CD4-positive, alpha-beta T cell treated with Interleukin-17A for 1 hour (primary cell): ENCODE results near the gene GSK3B.

ENCODE experiments used
- DNase-seq: peaks from one replicate; pipeline ENCODE4 v3.0.0-alpha.2; 2020

Gene GSK3B

GRCh38 chr3:119809249-119810017 lies 284.8 kb downstream of the GSK3B start:
- no peak for DNase-seq

DNA sequence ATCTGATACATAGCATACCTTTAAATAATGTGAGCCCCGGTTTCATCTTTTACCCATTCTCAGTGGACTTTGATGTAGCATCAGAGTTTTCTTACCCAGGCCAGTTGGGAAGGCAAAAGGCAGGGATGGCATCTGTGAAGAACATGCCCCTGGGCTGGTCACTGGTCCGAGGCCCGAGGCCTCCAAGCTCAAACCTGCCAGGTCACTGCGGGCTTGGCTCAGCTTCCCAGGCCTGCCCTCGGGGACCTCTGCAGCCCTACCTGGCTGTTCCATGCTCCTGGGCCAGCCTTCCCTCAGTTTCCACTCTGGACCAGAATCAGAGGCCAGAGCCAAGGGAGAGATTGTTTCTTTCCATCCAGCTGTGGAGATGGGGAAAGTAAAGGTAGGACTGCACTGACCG lies 285.4 kb downstream of the GSK3B start:
- no peak for DNase-seq

DNA sequence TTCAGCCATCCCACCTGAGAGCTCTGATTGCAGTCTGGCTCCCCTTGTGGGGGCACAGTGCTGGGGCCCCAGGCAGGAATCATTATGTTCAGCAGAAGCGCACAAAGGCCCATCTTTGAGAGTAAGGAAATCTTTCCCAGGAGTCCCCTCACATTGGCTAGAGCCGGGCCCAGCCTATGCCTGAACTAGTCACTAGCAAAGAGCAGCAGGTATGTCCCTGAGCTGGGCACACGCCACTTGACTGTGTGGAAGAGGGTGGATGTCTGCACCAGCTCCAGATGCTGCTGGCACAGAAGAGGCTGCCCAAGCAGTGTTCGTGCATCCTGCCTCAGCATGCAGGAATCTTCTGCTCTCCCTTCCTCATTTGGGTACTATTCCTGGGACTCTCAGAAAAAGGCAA lies 286.0 kb downstream of the GSK3B start:
- no peak for DNase-seq

DNA sequence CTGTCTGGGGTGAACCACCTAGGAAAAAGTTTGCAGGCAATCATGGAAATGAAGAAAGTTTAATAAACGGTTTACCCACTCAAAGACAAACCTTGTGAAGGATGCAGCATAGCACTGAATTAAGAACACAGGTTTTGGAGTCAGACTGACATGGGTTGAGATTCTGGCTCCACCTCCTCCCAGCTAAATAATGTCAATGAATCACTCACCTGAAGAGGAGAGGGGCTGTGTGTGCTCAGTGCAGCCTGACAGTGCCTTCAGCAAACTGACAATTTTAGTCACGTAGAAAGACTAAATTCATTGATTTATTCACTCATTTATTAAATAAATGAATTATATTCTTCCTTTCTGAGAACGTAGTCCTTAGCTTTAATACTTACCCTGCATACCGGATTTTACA lies 293.4 kb downstream of the GSK3B start:
- DNase-seq = no peak

GRCh38 chr3:119796785-119797184 lies 297.5 kb downstream of the GSK3B start:
- DNase-seq = no peak

GRCh38 chr3:119796368-119796767 lies 297.9 kb downstream of the GSK3B start:
- DNase-seq = no peak

DNA sequence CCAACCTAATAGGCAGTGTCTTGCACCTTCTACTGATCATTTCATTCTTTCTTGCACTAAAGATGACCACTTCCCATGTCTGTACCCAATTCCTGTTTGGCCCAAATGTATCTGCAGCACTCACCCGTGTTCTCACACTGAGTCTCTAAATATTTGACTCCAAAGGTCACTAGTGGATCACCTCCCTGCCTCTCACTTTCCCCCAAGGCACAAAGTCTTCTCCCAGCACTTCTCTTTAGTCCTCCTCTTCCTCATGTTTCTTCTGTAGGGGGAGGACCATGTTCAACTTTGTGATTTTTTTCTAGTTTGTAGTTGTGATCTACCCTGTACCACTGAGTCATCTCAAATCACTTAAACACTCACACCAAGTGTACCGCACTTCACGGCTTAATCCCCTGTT lies 298.4 kb downstream of the GSK3B start:
- no peak for DNase-seq

- no peak for DNase-seq
These were observed 299.2 kb downstream of the GSK3B start for GRCh38 chr3:119794971-119795612.

GRCh38 chr3:119794401-119794800 lies 299.8 kb downstream of the GSK3B start:
- no peak for DNase-seq

DNA sequence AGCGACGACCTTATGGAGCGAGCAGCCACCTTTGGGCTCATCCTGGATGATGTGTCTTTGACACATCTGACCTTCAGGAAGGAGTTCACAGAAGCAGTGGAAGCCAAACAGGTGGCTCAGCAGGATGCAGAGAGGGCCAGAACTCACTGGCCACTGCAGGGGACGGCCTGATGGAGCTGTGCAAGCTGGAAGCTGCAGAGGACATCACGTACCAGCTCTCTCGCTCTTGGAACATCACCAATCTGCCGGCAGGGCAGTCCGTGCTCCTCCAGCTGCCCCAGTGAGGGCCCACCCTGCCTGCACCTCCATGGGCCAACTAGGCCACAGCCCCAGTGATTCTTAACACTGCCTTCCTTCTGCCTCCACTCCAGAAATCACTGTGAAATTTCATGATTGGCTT lies 302.0 kb downstream of the GSK3B start:
- DNase-seq = no peak

- DNase-seq = no peak
These were observed 303.9 kb downstream of the GSK3B start for GRCh38 chr3:119790369-119790768.

DNA sequence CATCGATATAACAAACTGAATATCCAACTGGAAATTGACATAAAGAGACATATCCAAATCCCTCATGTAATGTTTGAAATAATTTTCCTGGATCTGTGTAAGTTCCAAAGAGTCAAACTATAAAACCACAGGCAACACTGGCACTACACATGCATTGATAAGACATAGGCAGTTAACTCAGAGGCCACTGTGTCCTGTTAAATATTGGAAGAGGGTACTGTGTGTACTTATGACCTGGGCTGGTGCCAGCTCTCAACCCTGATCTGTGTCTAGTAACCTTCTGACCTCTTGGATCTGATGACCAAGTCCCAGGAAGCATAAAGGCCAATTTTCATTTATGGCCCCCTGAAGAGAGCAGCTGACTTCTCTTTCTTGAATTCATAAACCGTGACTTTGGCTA lies 307.8 kb downstream of the GSK3B start:
- DNase-seq = no peak

GRCh38 chr3:119783883-119784282 lies 310.4 kb downstream of the GSK3B start:
- DNase-seq = no peak

DNA sequence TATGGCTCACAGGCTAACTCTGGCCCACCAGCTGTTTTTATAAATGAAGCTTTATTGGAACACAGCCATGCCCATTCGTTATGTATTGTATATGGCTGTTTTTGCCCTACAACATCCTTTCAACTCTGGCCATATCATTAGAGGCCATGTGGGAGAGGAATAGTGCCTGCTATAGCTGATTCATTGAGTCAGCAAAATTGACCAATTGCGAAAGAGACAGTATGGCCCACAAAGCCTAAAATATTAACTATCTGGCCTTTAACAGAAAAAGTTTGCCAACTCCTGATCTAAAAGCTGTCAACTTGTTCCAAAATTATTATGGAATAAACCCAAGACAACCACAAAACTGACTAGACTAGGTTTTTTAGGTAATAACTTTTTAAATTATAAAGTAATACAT lies 311.0 kb downstream of the GSK3B start:
- no peak for DNase-seq

DNA sequence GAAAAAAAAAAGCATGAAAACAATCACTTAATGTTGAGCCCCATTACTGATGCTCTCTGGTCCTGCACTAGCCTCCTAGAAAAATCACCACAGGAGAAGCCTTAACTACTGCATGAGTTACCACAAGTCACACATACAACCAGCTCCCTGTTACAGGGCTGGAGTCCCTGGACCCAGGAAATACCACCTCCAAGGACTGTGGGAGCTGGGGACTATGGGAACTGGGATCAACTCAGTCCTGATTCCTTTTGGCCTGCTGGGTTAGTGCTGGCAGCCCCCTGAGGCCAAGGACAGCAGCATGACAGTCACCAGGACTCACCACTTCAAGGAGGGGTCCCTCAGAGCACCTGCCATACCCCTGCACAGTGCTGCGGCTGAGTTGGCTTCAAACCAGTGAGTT lies 311.8 kb downstream of the GSK3B start:
- no peak for DNase-seq

DNA sequence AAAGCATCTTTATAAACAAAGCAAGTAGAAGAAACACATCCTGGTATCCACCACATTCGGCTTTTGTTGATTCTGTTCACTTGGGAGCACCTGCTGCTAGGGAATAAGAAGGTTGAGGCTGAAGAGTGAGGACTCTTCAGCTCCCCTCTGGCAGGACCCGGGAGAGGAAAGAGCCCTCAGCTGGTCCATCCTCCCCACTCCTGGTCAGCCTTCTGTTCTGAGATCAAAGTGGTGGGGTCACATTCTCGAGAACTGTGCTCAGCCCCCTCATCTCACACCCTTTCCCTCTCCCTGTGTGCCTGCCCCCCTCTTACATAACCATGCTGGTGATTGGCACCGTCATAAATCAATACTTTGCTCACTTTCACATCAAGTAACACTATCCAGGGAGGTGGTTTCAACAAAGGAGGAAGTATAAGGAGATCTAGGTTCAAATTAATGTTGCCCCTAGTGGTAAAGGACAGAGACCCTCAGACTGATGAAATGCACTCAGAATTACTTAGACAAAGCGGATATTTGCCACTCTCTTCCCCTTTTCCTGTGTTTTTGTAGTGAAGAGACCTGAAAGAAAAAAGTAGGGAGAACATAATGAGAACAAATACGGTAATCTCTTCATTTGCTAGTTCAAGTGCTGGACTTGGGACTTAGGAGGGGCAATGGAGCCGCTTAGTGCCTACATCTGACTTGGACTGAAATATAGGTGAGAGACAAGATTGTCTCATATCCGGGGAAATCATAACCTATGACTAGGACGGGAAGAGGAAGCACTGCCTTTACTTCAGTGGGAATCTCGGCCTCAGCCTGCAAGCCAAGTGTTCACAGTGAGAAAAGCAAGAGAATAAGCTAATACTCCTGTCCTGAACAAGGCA lies 312.7 kb downstream of the GSK3B start, which contains the start of gene NR1I2:
TSS of gene NR1I2 (plus strand) at position 772 of the 869 bp plus-strand sequence.
- no peak for DNase-seq

GRCh38 chr3:119779731-119780383 lies 314.4 kb downstream of the GSK3B start:
- no peak for DNase-seq

- no peak for DNase-seq
These were observed 315.4 kb downstream of the GSK3B start for GRCh38 chr3:119778811-119779210.

- DNase-seq = no peak
These were observed 316.1 kb downstream of the GSK3B start for GRCh38 chr3:119778176-119778575.

DNA sequence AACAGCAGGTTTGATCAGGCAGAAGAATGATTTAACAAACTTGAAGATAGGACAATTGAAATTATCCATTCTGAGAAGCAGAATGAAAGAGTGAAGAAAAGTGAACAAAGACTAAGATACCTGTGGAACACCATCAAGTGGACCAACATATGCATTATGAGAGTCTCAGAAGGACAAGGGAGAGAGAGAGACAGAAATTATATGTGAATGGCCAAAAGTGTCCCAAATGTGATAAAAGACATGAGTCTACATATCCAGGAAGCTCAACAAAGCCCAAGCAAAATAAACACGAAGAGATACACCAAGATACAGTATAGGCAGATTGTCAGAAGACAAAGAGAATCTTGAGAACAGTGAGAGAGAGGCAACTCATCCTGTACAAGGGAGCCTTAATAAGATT lies 317.9 kb downstream of the GSK3B start:
- DNase-seq = no peak

DNA sequence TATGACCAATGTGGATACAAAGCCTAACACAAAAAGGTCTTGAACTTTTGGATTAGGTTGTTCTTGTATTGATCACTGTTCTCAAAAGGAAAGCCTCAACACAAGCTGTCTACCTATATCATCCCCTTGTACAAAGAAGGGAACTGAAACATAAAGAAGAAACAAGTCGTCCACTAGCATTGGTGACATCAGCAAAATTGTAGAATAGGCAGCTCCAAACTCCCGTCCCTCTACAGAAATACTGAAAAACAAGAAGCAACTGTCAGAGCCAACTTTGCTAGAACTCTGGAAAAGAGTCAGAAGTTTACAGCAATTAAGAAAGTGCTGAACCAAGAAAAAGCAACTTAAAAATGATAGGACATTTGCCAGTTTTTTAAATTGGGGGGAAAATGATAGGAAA lies 319.8 kb downstream of the GSK3B start:
- no peak for DNase-seq
